Choroid plexus epithelial cell (primary cell): ENCODE results near the gene FAM219B.
"Not testable (repeated sequence)": the region's sequence is repeated elsewhere in the genome, so short reads cannot be mapped to it uniquely, and the experiment has no call there.

Experiments
- DNase-seq: peaks from one replicate; pipeline ENCODE4 v3.0.0-alpha.2; 2010; ENCODE audit warnings: low read depth
- H3K4me3 ChIP-seq: 2 replicates; pipeline ENCODE4 v1.5.1; 2011; ENCODE audit warnings: low read depth, mild to moderate bottlenecking, control low read depth, low read length, moderate library complexity
- CTCF ChIP-seq: conservative IDR thresholded peaks from 2 replicates; pipeline ENCODE4 v1.5.1; 2011; ENCODE audit warnings: low read depth, mild to moderate bottlenecking, control low read depth, inconsistent platforms, low read length, moderate library complexity

FAM219B gene

DNA sequence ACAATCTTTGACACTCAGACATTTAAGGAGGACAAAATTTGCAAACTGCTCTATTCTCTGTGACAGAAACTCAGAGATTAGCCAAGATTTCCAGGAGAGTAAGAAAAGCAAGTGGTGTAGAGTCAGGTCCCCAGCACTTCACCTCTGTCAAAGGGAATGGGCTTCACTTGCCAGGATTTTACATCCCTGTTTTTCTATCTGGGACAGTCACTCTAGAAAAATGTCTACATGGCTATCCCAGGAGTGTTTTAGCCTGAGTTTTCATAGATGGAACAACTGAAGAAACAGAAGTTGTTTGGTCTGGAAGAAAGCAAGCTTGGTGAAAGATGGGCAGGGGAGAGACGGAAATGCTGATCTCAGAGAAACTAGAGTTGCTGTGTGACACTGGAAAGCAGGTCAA, 3.0 kb downstream of the FAM219B start:
- no peak for TF ChIP-seq CTCF
- DNase-seq: no peak
- no peak overlapping the region for H3K4me3 ChIP-seq

DNA sequence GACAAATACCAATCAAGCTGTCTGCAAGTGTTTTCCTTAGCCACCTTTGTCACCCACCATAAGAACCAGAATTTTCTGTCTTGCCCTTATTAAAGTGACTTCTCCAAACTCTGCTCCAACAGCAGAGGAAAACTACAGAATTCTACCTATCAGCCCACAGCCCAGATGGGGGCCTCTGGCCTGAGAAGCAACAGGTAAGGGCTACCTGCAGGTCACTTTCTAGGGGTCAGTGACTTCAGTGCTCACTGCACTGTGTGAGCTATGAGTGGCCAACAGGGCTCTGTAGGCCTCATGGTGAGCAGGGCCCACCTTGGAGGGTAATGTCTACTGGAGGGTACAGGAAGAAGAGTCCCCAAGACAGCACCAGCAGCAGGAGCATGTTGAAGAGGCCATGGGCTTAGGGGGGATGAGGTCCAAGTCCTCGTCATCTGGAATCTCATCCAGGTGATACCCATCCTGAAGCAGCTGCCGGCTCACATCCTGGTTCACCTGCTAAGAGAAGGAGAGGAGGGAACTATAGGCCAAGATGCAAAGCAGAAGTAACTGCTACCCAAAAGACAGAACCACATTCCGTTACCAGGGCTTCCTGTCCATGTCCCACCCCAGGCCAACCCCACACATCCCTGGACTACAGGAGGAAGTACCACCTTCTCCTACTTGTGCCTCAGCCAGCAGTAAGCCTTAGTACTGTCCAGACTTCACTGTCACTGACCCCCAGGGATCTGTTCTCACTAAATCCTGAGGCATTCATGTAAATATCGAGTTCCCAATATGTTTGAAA, 4.2 kb downstream of the FAM219B start:
- no peak for TF ChIP-seq CTCF
- no peak overlapping the region for H3K4me3 ChIP-seq
- DNase-seq: no peak

GRCh38 chr15:74901612-74902063, 5.0 kb downstream of the FAM219B start:
- no peak overlapping the region for H3K4me3 ChIP-seq
- peak; percentile 89 for TF ChIP-seq CTCF
- peak; percentile 71 for DNase-seq

GRCh38 chr15:74897300-74897701, 9.3 kb downstream of the FAM219B start:
- DNase-seq: no peak
- H3K4me3 ChIP-seq: no peak overlapping the region
- TF ChIP-seq CTCF: no peak

DNA sequence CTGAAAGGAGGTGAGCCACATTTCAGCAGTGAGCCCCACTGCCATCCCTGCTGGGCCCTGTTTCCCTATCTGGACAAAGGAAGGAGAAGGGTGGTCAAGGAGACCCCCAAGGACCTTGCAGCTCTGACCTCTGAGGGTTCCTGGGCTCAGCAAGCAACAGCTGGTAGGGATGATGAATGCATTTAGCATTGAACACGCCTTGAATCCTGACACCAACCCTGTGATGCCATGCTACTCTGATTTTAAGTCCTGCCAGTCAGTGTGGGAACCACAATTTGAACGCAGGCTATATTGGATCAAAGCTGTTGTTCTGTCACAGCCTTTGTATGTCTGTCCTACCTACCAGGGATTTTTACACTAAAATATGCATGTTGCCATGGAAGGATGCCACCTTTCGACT, 10.3 kb downstream of the FAM219B start:
- DNase-seq: no peak
- TF ChIP-seq CTCF: no peak
- no peak overlapping the region for H3K4me3 ChIP-seq

DNA sequence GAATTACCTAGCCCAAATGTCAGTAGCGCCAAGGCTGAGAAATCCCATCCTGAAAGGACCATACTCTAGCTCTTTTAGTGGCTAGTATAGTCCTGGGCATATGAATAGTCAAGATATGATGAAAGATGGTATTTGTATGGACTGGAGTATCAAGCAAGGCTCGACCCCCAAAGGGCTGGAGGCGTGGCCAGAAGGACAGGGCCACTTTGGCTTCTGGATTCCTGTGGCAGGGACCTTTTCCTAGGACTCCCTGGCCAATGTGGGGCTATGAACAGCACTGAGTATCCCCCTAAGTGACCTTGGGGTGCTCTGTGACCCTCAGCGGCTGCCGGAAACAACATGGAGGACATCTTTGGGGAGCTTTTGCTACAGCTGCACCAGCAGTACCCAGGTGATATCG, 10.8 kb downstream of the FAM219B start:
- no peak overlapping the region for H3K4me3 ChIP-seq
- no peak for DNase-seq
- no peak for TF ChIP-seq CTCF

DNA sequence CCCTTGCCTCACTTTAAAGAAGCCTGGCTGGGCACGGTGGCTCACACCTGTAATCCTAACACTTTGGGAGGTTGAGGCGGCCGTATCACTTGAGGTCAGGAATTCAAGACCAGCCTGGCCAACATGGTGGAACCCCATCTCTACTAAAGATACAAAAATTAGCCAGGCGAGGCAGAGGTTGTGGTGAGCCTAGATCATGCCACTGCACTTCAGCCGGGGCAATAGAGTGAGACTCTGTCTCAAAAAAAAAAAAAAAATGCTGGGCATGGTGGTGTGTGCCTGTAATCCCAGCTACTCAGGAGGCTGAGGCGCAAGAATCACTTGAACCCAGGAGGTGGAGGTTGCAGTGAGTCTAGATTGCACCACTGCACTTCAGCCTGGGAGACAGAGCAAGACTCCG, 12.3 kb downstream of the FAM219B start:
- not testable (repeated sequence) for H3K4me3 ChIP-seq, DNase-seq

DNA sequence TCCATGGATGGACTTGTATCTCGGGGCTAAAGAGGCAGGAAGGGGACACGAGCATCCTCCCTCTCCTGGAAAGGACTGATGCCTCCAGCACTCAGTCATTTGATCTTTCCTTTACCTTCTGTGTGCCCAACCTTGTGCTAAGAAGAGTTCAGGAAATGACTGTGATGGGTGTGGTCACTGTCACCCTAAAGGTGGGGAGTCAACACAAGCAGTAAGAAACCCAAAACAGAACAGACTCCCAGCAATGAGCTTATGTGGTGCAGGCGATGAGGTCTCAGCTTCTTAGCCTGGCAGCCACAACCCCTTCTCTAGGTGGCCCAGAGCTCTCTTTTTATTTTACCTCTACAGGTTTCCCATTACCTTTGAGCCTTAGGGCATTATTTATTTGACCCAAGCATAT, 13.0 kb downstream of the FAM219B start:
- H3K4me3 ChIP-seq: no peak overlapping the region
- TF ChIP-seq CTCF: no peak
- no peak for DNase-seq
